ENCODE measurements around the gene BMAL1. TPM values are rescaled to one million over a fixed set of nuclear protein-coding genes. Genes with fewer than 3 reads are reported as not detected.
"Not testable (repeated sequence)": the region's sequence is repeated elsewhere in the genome, so short reads cannot be mapped to it uniquely, and the experiment has no call there.

The BMAL1 gene
- polyA plus RNA-seq, 3 donors = 10.2 to 43.4 (median 11.5) TPM

- Histone ChIP-seq H3K4me2 (replicated peaks; ENCODE audit: extremely low read depth, low read length, poor library complexity, severe bottlenecking) (no peak overlapping the region), H3K27me3 (ENCODE audit: control insufficient read depth in 2 of 2, insufficient read depth in 2 of 2, low read length in 2 of 2) (no peaks in the 10 kb centered on the region), H3K36me3 (replicated peaks in 1 of 2; ENCODE audit: control insufficient read depth in 1 of 2, insufficient read depth in 2 of 2, low read length in 2 of 2) (peaks cover 38 to 58% of the 10 kb centered on the region in 2 donors), H2AFZ (ENCODE audit: insufficient read depth, low read depth, low read length, poor library complexity, severe bottlenecking) (no peak overlapping the region), H3K27ac (ENCODE audit: low read depth in 1 of 2, low read length in 2 of 2) (no peak overlapping the region), H4K20me1 (ENCODE audit: insufficient read depth, low read length) (peaks cover 18% of the 10 kb centered on the region), H3K79me2 (ENCODE audit: insufficient read depth, low read length) (no peaks in the 10 kb centered on the region), H3K9ac (ENCODE audit: insufficient read depth, low read length, poor library complexity, severe bottlenecking) (no peak overlapping the region), H3K9me3 (replicated peaks in 1 of 2; ENCODE audit: control insufficient read depth in 1 of 2, insufficient read depth in 1 of 2, low read length in 2 of 2) (peaks cover 0 to 3% of the 10 kb centered on the region in 2 donors), H3K4me1 (ENCODE audit: control insufficient read depth in 1 of 2, insufficient read depth in 2 of 2, low read length in 2 of 2) (no peaks in the 10 kb centered on the region), H3K4me3 (replicated peaks in 1 of 3; ENCODE audit: low read depth in 2 of 3, low read length in 3 of 3) (no peak overlapping the region)
- TF ChIP-seq CTCF (IDR thresholded peaks at IDR 0.05) = no peak
- Mint-ChIP-seq H3K4me3 (no peak overlapping the region), H3K27ac (peak overlapping the region in 1 of 7 donors; percentile 66), H3K4me1 (no peaks in the 10 kb centered on the region), H3K36me3 (peaks cover 44 to 57% of the 10 kb centered on the region in 2 donors), H3K9me3 (peaks cover 0 to 2% (median under 1%) of the 10 kb centered on the region in 7 donors), H3K27me3 (ENCODE audit: low read depth in 3 of 3) (no peaks in the 10 kb centered on the region)
- no peak for DNase-seq
- intact Hi-C loops (cut with micrococcal nuclease) = no loop called here
- 91% methylated on average over 1 of the region's 1 CpG for WGBS (ENCODE audit: insufficient coverage)
Measured at GRCh38 chr11:13391217-13391616, 113.6 kb downstream of the BMAL1 start.

- H3K9me3 ChIP-seq (replicated peaks in 1 of 2; ENCODE audit: control insufficient read depth in 1 of 2, insufficient read depth in 1 of 2, low read length in 2 of 2); H3K4me1 ChIP-seq (ENCODE audit: control insufficient read depth in 1 of 2, insufficient read depth in 2 of 2, low read length in 2 of 2); intact Hi-C loops (cut with micrococcal nuclease); H3K9ac ChIP-seq (ENCODE audit: insufficient read depth, low read length, poor library complexity, severe bottlenecking); H3K4me2 ChIP-seq (replicated peaks; ENCODE audit: extremely low read depth, low read length, poor library complexity, severe bottlenecking); H3K4me1 Mint-ChIP-seq; H3K4me3 Mint-ChIP-seq; H4K20me1 ChIP-seq (ENCODE audit: insufficient read depth, low read length); H3K27ac Mint-ChIP-seq; H2AFZ ChIP-seq (ENCODE audit: insufficient read depth, low read depth, low read length, poor library complexity, severe bottlenecking); H3K27me3 Mint-ChIP-seq (ENCODE audit: low read depth in 3 of 3); H3K4me3 ChIP-seq (replicated peaks in 1 of 3; ENCODE audit: low read depth in 2 of 3, low read length in 3 of 3); DNase-seq; H3K27me3 ChIP-seq (ENCODE audit: control insufficient read depth in 2 of 2, insufficient read depth in 2 of 2, low read length in 2 of 2); H3K79me2 ChIP-seq (ENCODE audit: insufficient read depth, low read length); H3K27ac ChIP-seq (ENCODE audit: low read depth in 1 of 2, low read length in 2 of 2): not testable (repeated sequence)
- H3K36me3 ChIP-seq (replicated peaks in 1 of 2; ENCODE audit: control insufficient read depth in 1 of 2, insufficient read depth in 2 of 2, low read length in 2 of 2) = peaks cover 24 to 34% of the 10 kb centered on the region in 2 donors
- H3K36me3 Mint-ChIP-seq = peaks cover 31 to 35% of the 10 kb centered on the region in 2 donors
- peaks cover 12 to 36% (median 25%) of the 10 kb centered on the region in 7 donors for H3K9me3 Mint-ChIP-seq
Measured at GRCh38 chr11:13398335-13398734, 120.7 kb downstream of the BMAL1 start.

Data from CD14-positive monocyte (primary cell).